HT1080 (cell line): ENCODE results near the gene PCDHA10. TPM values are rescaled to one million over a fixed set of nuclear protein-coding genes. Genes with fewer than 3 reads are reported as not detected.
"Not testable (repeated sequence)": the region's sequence is repeated elsewhere in the genome, so short reads cannot be mapped to it uniquely, and the experiment has no call there.

Experiments
- DNase-seq: peaks from one replicate; pipeline ENCODE4 v3.0.0-alpha.2; 2015; ENCODE audit warnings: low read depth
- polyA plus RNA-seq, 2 experiments: library from polyadenylated mRNA; depleted of rRNA; stranded (reverse); fragments of >200 nt; gene quantifications; 2 replicates each; pipeline ENCODE4 v1.2.3, GENCODE V29; 2015
- total RNA-seq: library from RNA; depleted of rRNA; stranded (reverse); fragments of >200 nt; shearing (Covaris generic); gene quantifications from 2 replicates; pipeline ENCODE4 v1.2.3, GENCODE V29; 2014; rRNA removed

Gene PCDHA10
- not detected in 2 replicates for total RNA-seq
- 0.01 TPM in 1 of 2 replicates, not detected in the other for polyA plus RNA-seq (2015; cell fraction: cytosol; rRNA removed)
- 0.02 and 0.05 TPM in 2 replicates for polyA plus RNA-seq (2015; cell fraction: nucleus; rRNA removed)

DNA sequence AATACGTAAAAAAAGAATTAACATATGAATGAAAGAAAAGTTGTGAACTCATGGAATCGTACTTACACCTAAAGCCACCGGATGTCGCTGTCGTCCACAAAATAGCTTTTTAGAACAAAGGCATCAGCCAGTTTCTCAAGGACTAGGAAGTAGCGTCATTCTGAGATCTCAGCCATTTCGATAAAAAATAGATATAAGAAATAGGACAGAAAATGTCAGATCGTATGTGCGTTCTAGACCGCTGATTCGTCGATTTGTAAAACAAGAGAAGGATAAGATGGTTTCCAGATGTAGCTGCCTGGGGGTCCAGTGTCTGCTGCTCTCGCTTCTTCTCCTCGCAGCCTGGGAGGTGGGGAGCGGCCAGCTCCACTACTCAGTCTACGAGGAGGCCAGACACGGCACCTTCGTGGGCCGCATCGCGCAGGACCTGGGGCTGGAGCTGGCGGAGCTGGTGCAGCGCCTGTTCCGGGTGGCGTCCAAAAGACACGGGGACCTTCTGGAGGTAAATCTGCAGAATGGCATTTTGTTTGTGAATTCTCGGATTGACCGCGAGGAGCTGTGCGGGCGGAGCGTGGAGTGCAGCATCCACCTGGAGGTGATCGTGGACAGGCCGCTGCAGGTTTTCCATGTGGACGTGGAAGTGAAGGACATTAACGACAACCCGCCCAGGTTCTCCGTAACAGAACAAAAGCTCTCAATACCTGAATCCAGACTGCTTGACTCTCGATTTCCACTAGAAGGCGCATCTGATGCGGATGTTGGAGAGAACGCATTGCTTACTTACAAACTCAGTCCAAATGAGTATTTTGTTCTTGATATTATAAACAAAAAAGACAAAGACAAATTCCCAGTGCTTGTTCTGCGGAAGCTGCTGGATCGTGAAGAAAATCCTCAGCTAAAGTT is at the start of gene PCDHA10:
PCDHA10 (plus strand) TSS at position 126 of the 903 bp plus-strand sequence; CDS start at position 278, 152 bp downstream.
- no peak for DNase-seq

DNA sequence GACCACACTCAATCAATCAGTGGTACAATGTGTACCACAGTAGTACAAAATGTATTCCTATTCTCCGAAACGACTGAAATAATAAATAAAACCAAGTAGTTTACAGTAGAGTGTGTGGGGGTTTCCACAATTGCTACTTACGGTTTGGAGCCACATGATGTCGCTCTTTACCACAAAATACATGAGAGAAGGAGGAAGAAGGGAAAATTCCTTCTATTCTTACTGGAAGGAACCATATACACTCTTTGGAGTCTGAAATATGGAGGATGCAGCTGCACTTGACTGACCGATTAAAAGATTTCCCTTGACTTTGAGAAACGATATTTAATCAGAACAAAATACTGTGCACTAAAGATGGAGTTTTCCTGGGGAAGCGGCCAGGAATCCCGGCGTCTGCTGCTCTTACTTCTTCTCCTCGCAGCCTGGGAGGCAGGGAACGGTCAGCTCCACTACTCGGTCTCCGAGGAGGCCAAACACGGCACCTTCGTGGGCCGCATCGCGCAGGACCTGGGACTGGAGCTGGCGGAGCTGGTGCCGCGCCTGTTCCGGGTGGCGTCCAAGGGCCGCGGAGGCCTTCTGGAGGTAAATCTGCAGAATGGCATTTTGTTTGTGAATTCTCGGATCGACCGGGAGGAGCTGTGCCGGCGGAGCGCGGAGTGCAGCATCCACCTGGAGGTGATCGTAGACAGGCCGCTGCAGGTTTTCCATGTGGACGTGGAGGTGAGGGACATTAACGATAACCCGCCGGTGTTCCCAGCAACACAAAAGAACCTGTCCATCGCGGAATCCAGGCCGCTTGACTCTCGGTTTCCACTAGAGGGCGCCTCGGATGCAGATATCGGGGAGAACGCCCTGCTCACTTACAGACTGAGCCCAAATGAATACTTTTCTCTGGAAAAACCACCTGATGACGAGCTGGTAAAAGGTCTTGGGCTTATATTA is 48.6 kb upstream of the PCDHA10 start, which contains the start of gene PCDHA4:
PCDHA4 (plus strand) TSS at position 235 of the 942 bp plus-strand sequence.
- DNase-seq = peak; percentile 18

- not testable (repeated sequence) for DNase-seq
These were observed 47.3 kb upstream of the PCDHA10 start for GRCh38 chr5:140808241-140808888.

DNA sequence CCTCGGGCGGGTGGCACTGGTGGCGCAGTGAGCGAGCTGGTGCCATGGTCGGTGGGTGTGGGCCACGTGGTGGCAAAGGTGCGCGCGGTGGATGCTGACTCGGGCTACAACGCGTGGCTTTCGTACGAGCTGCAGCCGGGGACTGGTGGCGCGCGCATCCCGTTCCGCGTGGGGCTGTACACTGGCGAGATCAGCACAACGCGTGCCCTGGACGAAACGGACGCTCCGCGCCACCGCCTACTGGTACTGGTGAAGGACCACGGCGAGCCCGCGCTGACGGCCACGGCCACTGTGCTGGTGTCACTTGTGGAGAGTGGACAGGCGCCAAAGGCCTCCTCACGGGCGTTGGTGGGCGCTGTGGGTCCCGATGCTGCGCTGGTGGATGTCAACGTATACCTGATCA is 46.8 kb upstream of the PCDHA10 start:
- DNase-seq = no peak

GRCh38 chr5:140821375-140822280 is 34.1 kb upstream of the PCDHA10 start, which contains the start of gene PCDHA5:
TSS of gene PCDHA5 (plus strand) at chr5:140821613.
- DNase-seq = peak; percentile 26

- DNase-seq = no peak
These were observed 33.4 kb upstream of the PCDHA10 start for GRCh38 chr5:140822281-140822629.

GRCh38 chr5:140822969-140823368 is 32.7 kb upstream of the PCDHA10 start:
- DNase-seq = not testable (repeated sequence)

DNA sequence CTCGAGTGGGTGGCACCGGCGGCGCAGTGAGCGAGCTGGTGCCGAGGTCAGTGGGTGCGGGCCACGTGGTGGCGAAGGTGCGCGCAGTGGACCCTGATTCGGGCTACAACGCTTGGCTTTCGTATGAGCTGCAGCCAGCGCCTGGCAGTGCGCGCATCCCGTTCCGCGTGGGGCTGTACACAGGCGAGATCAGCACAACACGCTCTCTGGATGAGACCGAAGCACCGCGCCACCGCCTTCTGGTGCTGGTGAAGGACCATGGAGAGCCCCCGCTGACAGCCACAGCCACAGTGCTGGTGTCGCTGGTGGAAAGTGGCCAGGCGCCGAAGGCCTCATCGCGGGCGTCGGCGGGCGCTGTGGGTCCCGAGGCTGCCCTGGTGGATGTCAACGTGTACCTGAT is 32.2 kb upstream of the PCDHA10 start:
- no peak for DNase-seq

GRCh38 chr5:140827704-140828361 is 27.9 kb upstream of the PCDHA10 start, which contains the start of gene PCDHA6:
TSS of gene PCDHA6 (plus strand) at chr5:140827960. CDS start at chr5:140828092, 132 bp downstream.
- no peak for DNase-seq

- no peak for DNase-seq
These were observed 27.3 kb upstream of the PCDHA10 start for GRCh38 chr5:140828362-140828737.

DNA sequence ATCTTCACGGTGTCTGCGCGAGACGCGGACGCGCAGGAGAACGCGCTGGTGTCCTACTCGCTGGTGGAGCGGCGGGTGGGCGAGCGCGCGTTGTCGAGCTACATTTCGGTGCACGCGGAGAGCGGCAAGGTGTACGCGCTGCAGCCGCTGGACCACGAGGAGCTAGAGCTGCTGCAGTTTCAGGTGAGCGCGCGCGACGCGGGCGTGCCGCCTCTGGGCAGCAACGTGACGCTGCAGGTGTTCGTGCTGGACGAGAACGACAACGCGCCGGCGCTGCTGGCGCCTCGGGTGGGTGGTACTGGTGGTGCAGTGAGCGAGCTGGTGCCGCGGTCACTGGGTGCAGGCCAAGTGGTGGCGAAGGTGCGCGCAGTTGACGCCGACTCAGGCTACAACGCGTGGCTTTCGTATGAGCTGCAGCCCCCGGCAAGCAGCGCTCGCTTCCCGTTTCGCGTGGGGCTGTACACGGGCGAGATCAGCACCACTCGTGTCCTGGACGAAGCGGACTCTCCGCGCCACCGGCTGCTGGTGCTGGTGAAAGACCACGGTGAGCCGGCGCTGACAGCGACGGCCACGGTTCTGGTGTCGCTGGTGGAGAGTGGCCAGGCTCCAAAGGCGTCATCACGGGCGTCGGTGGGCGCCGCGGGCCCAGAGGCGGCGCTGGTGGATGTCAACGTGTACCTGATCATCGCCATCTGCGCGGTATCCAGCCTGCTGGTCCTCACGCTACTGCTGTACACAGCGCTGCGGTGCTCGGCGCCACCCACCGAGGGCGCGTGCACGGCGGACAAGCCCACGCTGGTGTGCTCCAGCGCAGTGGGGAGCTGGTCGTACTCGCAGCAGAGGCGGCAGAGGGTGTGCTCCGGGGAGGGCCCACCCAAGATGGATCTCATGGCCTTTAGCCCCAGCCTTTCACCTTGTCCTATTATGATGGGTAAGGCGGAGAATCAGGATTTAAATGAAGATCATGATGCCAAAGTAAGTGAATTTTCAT is 25.9 kb upstream of the PCDHA10 start:
- not testable (repeated sequence) for DNase-seq

DNA sequence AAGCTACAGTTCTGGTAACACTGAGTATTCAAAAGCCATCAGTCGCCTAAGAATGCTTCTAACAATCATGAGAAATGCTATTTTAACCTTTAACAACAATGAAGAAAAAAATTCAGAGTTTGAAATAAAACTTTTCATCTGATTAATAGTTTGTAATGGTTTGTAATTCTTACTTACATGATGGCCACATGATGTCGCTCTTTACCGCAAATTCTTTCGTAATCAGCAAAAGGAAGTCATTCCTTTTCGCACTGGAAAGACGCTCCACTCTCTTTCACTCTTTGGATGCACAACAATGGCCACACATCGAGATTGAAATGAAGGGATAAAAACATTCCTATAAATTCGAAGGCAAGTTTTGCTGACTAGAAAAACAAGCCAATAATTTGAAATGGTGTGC is 21.7 kb upstream of the PCDHA10 start, which contains the start of gene PCDHA7:
PCDHA7 (plus strand) TSS at position 277 of the 400 bp plus-strand sequence; CDS start at position 392, 115 bp downstream.
- DNase-seq = no peak

DNA sequence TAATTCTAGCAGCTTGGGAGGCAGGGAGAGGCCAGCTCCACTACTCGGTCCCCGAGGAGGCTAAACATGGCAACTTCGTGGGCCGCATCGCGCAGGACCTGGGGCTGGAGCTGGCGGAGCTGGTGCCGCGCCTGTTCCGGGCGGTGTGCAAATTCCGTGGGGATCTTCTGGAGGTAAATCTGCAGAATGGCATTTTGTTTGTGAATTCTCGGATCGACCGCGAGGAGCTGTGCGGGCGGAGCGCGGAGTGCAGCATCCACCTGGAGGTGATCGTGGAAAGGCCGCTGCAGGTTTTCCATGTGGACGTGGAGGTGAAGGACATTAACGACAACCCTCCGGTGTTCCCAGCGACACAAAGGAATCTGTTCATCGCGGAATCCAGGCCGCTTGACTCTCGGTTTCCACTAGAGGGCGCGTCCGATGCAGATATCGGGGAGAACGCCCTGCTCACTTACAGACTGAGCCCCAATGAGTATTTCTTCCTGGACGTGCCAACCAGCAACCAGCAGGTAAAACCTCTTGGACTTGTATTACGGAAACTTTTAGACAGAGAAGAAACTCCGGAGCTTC is 21.2 kb upstream of the PCDHA10 start:
- DNase-seq = not testable (repeated sequence)

DNA sequence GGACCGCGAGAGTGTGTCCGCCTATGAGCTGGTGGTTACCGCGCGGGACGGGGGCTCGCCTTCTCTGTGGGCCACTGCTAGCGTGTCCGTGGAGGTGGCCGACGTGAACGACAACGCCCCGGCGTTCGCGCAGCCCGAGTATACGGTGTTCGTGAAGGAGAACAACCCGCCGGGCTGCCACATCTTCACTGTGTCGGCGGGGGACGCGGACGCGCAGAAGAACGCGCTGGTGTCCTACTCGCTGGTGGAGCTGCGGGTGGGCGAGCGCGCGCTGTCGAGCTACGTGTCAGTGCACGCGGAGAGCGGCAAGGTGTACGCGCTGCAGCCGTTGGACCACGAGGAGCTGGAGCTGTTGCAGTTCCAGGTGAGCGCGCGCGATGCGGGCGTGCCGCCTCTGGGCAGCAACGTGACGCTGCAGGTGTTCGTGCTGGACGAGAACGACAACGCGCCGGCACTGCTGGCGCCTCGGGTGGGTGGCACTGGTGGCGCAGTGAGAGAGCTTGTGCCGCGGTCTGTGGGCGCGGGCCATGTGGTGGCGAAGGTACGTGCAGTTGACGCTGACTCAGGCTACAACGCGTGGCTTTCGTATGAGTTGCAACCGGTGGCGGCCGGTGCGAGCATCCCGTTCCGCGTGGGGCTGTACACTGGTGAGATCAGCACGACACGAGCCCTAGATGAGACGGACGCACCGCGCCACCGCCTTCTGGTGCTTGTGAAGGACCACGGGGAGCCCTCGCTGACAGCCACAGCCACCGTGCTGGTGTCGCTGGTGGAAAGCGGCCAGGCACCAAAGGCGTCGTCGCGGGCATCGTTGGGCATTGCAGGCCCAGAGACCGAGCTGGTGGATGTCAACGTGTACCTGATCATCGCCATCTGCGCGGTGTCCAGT is 19.8 kb upstream of the PCDHA10 start:
- DNase-seq = no peak

GRCh38 chr5:140840978-140841962 is 14.4 kb upstream of the PCDHA10 start, which contains the start of gene PCDHA8:
TSS of gene PCDHA8 (plus strand) at chr5:140841187. CDS start at chr5:140841322, 135 bp downstream.
- DNase-seq = no peak
